Measurements from ENCODE around the gene MYMX.
A peak's percentile ranks its signal among the peaks of the same experiment; 100 is the strongest.
"Not testable (repeated sequence)": the region's sequence is repeated elsewhere in the genome, so short reads cannot be mapped to it uniquely, and the experiment has no call there.

The MYMX gene

GRCh38 chr6:44216677-44217331 is at the start of gene MYMX:
Gene MYMX, plus strand, starts transcription at chr6:44216926. Its CDS starts 546 bp downstream, at chr6:44217472.
- no peak for DNase-seq (ENCODE audit: low spot score)

- no peak for DNase-seq (ENCODE audit: low spot score)
These were observed 49.2 kb upstream of the MYMX start for GRCh38 chr6:44167567-44167966.

DNA sequence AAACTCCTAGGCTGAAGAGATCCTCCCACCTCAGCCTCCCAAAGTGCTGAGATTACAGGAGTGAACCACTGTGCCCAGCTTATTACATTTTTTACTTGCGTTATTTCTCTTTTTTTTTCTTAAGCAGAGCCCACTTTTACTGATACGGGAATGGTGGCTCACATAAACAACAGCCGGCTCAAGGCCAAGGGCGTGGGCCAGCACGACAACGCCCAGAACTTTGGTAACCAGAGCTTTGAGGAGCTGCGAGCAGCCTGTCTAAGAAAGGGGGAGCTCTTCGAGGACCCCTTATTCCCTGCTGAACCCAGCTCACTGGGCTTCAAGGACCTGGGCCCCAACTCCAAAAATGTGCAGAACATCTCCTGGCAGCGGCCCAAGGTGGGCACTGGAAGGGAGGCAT is 47.6 kb upstream of the MYMX start:
- DNase-seq (ENCODE audit: low spot score) = no peak

DNA sequence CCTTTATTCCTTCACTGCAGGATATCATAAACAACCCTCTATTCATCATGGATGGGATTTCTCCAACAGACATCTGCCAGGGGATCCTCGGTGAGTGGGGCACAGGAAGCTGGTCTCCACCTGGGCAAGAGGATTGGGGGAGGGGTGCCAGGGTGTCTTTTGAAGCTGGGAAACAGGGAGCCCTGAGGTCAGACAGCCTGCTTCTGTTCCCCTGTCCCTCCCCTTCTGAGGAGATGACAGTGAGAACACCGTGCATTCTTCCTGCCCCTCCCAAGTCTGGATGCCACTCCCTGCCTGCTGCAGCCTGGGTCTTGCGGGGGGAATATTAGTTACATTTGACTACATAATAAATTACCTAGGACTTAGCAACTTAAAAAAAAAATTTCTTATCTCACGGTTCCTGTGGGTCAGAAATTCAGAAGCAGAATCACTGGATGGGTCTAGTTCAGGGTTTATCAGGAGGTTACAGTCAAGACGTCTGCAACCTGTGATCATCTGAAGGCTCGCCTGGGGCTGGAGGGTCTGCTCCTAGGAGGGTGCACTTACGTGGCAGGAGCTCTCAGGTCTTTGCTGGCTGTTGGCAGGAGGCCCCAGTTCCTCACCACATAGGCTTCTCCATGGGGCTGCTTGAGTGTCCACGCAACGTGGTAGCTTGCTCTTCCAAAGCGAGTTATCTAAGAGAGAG is 46.7 kb upstream of the MYMX start:
- DNase-seq (ENCODE audit: low spot score) = no peak

GRCh38 chr6:44171899-44172546 is 44.7 kb upstream of the MYMX start:
- no peak for DNase-seq (ENCODE audit: low spot score)

DNA sequence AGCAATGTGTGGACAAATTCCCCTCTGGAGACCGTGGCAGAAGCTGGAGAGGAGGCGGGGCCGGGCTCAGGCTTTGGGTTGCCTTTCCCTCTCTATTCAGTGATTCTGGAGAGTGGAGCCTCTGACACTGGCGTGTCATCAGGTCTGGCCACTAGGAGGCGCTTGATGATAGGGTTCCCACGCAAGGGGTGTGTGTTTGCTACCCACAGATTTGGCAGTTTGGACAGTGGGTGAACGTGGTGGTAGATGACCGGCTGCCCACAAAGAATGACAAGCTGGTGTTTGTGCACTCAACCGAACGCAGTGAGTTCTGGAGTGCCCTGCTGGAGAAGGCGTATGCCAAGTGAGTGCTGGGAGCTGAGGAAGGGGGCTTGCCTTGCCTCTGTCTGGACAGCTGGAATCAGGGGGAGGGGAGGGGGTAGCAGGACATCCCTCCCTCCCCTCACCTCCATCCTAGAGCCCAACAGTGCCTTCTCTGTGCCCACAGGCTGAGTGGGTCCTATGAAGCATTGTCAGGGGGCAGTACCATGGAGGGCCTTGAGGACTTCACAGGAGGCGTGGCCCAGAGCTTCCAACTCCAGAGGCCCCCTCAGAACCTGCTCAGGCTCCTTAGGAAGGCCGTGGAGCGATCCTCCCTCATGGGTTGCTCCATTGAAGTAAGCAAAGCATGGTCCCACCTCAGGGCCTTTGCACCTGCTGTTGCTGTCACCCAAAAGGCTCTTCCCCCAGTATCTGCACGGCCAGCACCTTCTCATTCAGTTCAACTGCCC is 43.8 kb upstream of the MYMX start:
- peak; percentile 93 for DNase-seq (ENCODE audit: low spot score)

- no peak for DNase-seq (ENCODE audit: low spot score)
These were observed 40.5 kb upstream of the MYMX start for GRCh38 chr6:44176130-44176761.

DNA sequence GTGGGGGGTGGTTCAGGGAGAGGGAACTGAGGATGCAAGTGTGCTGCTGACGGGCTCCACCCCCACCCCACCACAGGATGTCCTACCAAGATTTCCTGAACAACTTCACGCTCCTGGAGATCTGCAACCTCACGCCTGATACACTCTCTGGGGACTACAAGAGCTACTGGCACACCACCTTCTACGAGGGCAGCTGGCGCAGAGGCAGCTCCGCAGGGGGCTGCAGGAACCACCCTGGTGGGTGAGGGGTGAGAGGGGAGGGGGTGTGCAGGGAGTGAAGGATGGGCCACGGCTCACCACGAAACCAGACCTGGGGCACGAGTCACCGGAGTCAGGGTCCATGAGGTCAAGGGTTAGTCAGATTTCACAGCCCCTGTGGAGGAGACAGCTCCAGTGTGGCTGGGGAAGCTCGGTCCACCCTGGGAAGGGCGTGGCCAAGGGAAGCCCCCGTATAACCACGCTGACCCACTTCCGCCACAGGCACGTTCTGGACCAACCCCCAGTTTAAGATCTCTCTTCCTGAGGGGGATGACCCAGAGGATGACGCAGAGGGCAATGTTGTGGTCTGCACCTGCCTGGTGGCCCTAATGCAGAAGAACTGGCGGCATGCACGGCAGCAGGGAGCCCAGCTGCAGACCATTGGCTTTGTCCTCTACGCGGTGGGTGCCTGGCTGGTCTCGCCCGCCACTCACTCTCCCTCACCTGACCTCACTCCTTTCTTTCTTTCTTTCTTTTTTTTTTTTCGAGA is 39.8 kb upstream of the MYMX start:
- DNase-seq (ENCODE audit: low spot score) = no peak

GRCh38 chr6:44177691-44178423 is 38.9 kb upstream of the MYMX start:
- peak; percentile 96 for DNase-seq (ENCODE audit: low spot score)

- DNase-seq (ENCODE audit: low spot score) = no peak
These were observed 38.2 kb upstream of the MYMX start for GRCh38 chr6:44178424-44179071.

- DNase-seq (ENCODE audit: low spot score) = peak; percentile 29
These were observed 37.6 kb upstream of the MYMX start for GRCh38 chr6:44179072-44179536.

DNA sequence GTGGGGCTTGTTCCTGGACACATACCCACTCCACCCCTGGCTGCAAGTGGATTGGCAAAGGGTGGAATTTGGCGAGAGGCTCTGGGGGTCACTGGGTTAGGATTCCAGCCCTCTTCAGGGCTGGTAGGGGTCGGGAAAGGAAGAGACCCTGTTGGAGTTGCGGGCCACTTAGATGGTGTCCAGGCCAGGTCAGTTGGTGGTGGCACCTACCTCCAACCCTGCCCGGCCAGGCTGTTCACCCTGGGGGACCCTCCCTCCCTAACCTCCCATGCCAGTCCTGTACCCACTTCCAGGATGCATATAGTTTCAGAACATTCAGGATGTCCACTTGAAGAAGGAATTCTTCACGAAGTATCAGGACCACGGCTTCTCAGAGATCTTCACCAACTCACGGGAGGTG is 37.1 kb upstream of the MYMX start:
- no peak for DNase-seq (ENCODE audit: low spot score)

DNA sequence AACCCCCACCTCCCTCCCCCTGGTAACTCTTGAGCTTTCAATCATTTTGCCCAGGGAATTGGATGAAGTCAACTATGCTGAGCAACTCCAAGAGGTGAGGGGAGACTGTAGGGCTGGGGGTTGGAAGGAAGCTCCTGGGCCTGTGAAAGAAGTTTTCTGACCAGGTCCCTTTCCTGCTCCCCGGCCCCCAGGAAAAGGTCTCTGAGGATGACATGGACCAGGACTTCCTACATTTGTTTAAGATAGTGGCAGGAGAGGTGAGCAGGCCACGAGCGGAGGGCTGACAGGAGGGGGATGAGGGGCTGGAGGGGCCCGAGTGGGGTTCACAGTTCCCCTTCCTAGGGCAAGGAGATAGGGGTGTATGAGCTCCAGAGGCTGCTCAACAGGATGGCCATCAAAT is 36.3 kb upstream of the MYMX start:
- DNase-seq (ENCODE audit: low spot score) = no peak

DNA sequence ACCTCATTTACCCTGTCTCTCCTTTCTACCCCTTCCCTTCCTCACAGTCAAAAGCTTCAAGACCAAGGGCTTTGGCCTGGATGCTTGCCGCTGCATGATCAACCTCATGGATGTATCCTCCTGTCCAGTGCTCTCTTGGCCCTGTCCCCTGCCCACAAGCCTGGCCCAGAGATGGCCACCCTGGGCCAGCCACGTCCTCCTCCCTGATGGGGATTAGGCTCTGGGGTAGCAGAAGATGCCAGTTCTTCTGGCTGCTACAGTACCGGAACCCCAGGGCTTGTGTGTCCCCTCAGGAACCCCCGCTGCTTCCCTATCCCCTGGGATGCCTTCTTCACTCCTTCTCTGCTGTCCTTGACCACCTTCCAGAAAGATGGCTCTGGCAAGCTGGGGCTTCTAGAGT is 35.8 kb upstream of the MYMX start:
- no peak for DNase-seq (ENCODE audit: low spot score)

GRCh38 chr6:44181784-44182183 is 34.9 kb upstream of the MYMX start:
- DNase-seq (ENCODE audit: low spot score) = not testable (repeated sequence)

DNA sequence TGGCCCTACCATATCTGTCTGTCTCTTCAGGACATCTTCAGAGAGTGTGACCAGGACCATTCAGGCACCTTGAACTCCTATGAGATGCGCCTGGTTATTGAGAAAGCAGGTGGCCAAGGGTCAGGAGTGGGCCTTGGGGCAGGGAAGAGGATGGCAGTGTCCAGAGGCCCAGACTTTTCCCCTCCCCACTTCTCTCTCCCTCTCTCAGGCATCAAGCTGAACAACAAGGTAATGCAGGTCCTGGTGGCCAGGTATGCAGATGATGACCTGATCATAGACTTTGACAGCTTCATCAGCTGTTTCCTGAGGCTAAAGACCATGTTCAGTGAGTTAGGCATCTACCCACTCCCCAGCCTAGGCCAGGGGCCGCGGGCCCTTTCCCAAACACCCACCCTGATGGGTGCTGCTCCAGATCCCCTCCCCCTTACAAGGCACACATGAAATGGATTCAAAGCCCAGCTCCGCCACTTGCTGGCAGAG is 33.8 kb upstream of the MYMX start:
- no peak for DNase-seq (ENCODE audit: low spot score)

DNA sequence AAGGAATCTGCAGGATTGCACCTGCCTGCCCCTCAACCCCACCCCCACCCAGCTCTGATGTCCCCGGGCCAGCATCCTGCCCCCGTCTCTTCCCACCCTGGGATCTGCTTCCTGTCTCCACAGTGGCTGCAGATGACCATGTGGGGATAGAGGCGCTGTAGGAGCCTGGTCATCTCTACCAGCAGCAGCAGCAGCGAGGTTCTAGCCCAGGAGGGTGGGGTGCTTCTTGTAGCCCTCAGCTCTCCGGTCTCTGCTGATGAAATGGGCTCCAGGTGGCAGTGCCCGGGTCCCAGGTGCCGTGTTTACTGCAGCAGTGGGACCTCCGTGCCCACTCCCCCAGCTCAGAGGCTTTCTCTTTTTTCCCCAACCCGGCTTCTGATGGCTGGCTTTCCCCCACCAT is 32.9 kb upstream of the MYMX start:
- no peak for DNase-seq (ENCODE audit: low spot score)

DNA sequence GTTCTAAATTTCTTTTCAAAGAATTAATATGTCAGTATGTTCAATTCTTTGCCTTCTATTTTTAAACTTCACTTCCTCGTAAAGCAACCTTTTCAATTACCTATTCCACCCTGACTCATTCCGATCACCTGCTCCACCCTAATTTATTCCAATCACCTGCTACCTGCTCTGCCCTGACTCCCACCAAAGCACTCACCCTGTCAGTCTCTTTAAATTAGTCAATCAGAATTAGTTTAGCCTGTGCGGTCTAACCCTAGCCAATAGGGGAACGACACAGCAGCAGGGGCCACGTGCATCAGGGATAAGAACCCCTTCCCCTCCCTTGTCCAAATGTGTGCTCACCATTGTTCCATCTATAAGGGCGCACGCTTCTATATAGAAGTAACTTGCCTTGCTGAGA is 31.4 kb upstream of the MYMX start:
- not testable (repeated sequence) for DNase-seq (ENCODE audit: low spot score)

GRCh38 chr6:44185953-44186634 is 30.6 kb upstream of the MYMX start:
- DNase-seq (ENCODE audit: low spot score) = no peak
